NB4 (cell line): Measurements from ENCODE around the gene RABAC1.

ENCODE experiments used
- DNase-seq: peaks from one replicate; pipeline ENCODE4 v3.0.0; 2010; ENCODE audit warnings: low read depth
- H3K4me3 ChIP-seq: one replicate; pipeline ENCODE4 v1.5.1; 2011; ENCODE audit warnings: mild to moderate bottlenecking, low read depth, low read length, moderate library complexity
- CTCF ChIP-seq: IDR thresholded peaks from one replicate; pipeline ENCODE4 v1.5.1; 2012; ENCODE audit warnings: low read depth, low read length
- MAX ChIP-seq: IDR thresholded peaks from 2 replicates; pipeline ENCODE4 v1.6.1; 2011; ENCODE audit warnings: low read depth, low read length
- MYC ChIP-seq: IDR thresholded peaks from 2 replicates; pipeline ENCODE4 v1.6.1; 2011; ENCODE audit warnings: low read depth, low read length
- POLR2A ChIP-seq: IDR thresholded peaks from 2 replicates; pipeline ENCODE4 v1.6.1; 2011; ENCODE audit warnings: mild to moderate bottlenecking; ENCODE audit not compliant: insufficient read length; ENCODE audit errors: extremely low read depth

RABAC1 gene

GRCh38 chr19:41990615-41991014, 31.5 kb upstream of the RABAC1 start:
- no peak overlapping the region for H3K4me3 ChIP-seq
- TF ChIP-seq POLR2A (no peak), MAX (no peak), MYC (no peak), CTCF (no peak)
- DNase-seq = no peak

GRCh38 chr19:41990028-41990427, 30.9 kb upstream of the RABAC1 start:
- TF ChIP-seq POLR2A (no peak), MAX (no peak), CTCF (no peak), MYC (no peak)
- DNase-seq = no peak
- H3K4me3 ChIP-seq = no peak overlapping the region

GRCh38 chr19:41988947-41989346, 29.8 kb upstream of the RABAC1 start:
- H3K4me3 ChIP-seq = no peak overlapping the region
- no peak for DNase-seq
- TF ChIP-seq MYC (no peak), POLR2A (no peak), MAX (no peak), CTCF (no peak)

- DNase-seq = no peak
- H3K4me3 ChIP-seq = no peak overlapping the region
- TF ChIP-seq MYC (no peak), CTCF (no peak)
Observed at GRCh38 chr19:41987141-41987860, 28.2 kb upstream of the RABAC1 start.

GRCh38 chr19:41984961-41985360, 25.8 kb upstream of the RABAC1 start:
- DNase-seq = no peak

More at GRCh38 chr19:41984961-41985360, 25.8 kb upstream of the RABAC1 start:
- no peak overlapping the region for H3K4me3 ChIP-seq
- TF ChIP-seq CTCF (no peak), MAX (no peak), POLR2A (no peak), MYC (no peak)
